Body of pancreas (tissue), 4 donors: ENCODE data around the gene SORL1.

Experiments
- POLR2A ChIP-seq, 3 donors: fragments of 450-650 bp; IDR thresholded peaks; one replicate each; pipeline ENCODE4 v1.6.1; 2016; ENCODE audit warnings: antibody characterized with exemption in 3 of 3, mild to moderate bottlenecking in 2 of 3
- TF ChIP-seq, protein P1 (sequence below), 7 experiments: fragments of 450-650 bp in 4 of 7; fragments of 200-600 bp in 3 of 7; sonication (generic) in 3 of 7; IDR thresholded peaks; one replicate each; pipeline ENCODE4 v1.5.1; 2016 to 2019; ENCODE audit warnings: antibody characterized with exemption in 7 of 7

DNA sequence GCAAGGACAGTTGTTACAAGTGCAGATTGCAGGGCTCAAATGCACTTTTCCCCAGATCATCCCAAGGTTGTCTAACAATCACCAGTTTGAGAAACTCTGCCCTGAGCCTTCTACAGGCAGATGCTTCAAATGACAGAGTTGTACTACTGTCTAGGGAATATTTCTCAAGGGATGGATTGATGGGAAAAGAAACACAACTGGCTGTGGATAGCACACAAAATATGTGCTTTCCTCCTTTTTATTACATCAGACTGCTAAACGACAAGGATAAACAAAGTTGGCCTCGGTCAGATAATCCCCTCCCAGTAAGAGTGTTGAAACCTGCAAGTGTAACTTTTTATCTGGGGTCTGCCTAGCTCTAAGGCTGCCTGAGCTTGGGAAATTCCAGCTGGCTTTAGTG is 47.3 kb downstream of the SORL1 start:
- TF ChIP-seq, protein P1, sequence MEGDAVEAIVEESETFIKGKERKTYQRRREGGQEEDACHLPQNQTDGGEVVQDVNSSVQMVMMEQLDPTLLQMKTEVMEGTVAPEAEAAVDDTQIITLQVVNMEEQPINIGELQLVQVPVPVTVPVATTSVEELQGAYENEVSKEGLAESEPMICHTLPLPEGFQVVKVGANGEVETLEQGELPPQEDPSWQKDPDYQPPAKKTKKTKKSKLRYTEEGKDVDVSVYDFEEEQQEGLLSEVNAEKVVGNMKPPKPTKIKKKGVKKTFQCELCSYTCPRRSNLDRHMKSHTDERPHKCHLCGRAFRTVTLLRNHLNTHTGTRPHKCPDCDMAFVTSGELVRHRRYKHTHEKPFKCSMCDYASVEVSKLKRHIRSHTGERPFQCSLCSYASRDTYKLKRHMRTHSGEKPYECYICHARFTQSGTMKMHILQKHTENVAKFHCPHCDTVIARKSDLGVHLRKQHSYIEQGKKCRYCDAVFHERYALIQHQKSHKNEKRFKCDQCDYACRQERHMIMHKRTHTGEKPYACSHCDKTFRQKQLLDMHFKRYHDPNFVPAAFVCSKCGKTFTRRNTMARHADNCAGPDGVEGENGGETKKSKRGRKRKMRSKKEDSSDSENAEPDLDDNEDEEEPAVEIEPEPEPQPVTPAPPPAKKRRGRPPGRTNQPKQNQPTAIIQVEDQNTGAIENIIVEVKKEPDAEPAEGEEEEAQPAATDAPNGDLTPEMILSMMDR (IDR thresholded peaks at IDR 0.05) = no peak
- no peak for TF ChIP-seq POLR2A (IDR thresholded peaks at IDR 0.05)
